K562 (cell line): ENCODE results near the gene ATF7IP. TPM values are rescaled to one million over a fixed set of nuclear protein-coding genes. Genes with fewer than 3 reads are reported as not detected.

Experiments
- ATAC-seq: fragments of 200-7000 bp; cut with Tn5 transposase; 3 replicates; pipeline ENCODE4 v1.9.1; 2020; ENCODE audit warnings: moderate library complexity
- BruUV-seq: library from RNA; stranded (reverse); fragments of 400-500 nt; replicated peaks from 2 replicates; lab custom pipeline; 2021; lab: Mats Ljungman, UMichigan
- CTCF ChIA-PET: fragments of 300-600 bp; formaldehyde crosslinking; extraction: SDS; loops from one replicate; lab custom pipeline; 2021; ENCODE audit warnings: low intra/inter-chr PET ratio; lab: Yijun Ruan, JAX
- POLR2A ChIA-PET: fragments of 300-600, 350-650 bp; sonication (Branson Sonifier 250); formaldehyde crosslinking; extraction: SDS; loops from one replicate; lab custom pipeline; 2021; ENCODE audit warnings: antibody characterized with exemption, inconsistent platforms; lab: Yijun Ruan, JAX
- DNase-seq, 4 experiments: peaks; one replicate each; pipeline versions ENCODE4 v3.0.0 to v3.0.0-alpha.2; 2011 to 2018; ENCODE audit warnings: low spot score in 3 of 4, mixed read lengths in 3 of 4; ENCODE audit errors: extremely low read depth in 1 of 4
- FAIRE-seq: peaks from 2 replicates; lab custom pipeline; 2011; peaks lifted over from hg19 to GRCh38; lab: Jason Lieb, UNC
- H2AFZ ChIP-seq: 2 replicates; pipeline ENCODE4 v1.6.0; 2011; ENCODE audit warnings: low read depth, low read length, control low read depth, inconsistent platforms
- H3K27ac ChIP-seq: fragments of 200-600 bp; 3 replicates; pipeline ENCODE4 v1.8.0; 2011; ENCODE audit warnings: low read depth, mild to moderate bottlenecking, control low read depth, inconsistent platforms, low read length, moderate library complexity, mixed read lengths; ENCODE audit errors: extremely low read depth
- H3K27me3 ChIP-seq, 2 experiments: fragments of 300-600 bp in 1 of 2; 2 replicates in 1 of 2; 3 replicates in 1 of 2; pipeline versions ENCODE4 v1.6.0 to v1.8.0; 2011; ENCODE audit warnings: inconsistent platforms in 2 of 2, low read length in 2 of 2, mild to moderate bottlenecking in 1 of 2, mixed read lengths in 1 of 2, moderate library complexity in 1 of 2; ENCODE audit not compliant: control insufficient read depth in 2 of 2, insufficient read depth in 2 of 2
- H3K36me3 ChIP-seq: fragments of 300-600 bp; 3 replicates; pipeline ENCODE4 v1.8.0; 2011; ENCODE audit warnings: mild to moderate bottlenecking, low read length, inconsistent platforms; ENCODE audit not compliant: control insufficient read depth, insufficient read depth
- H3K4me1 ChIP-seq, 2 experiments: fragments of 200-600 bp in 1 of 2; replicated peaks in 1 of 2; 2 replicates in 1 of 2; 3 replicates in 1 of 2; pipeline versions ENCODE4 v1.5.1 to v1.8.0; 2011; ENCODE audit warnings: inconsistent platforms in 2 of 2, low read length in 2 of 2, mild to moderate bottlenecking in 1 of 2, mixed read lengths in 1 of 2, moderate library complexity in 1 of 2; ENCODE audit not compliant: control insufficient read depth in 2 of 2, insufficient read depth in 2 of 2
- H3K4me2 ChIP-seq: 2 replicates; pipeline ENCODE4 v1.6.1; 2011; ENCODE audit warnings: low read length, control low read depth, inconsistent platforms, mixed read lengths; ENCODE audit not compliant: insufficient read depth
- H3K4me3 ChIP-seq: fragments of 200-600 bp; sonication (generic), shearing (Covaris generic); 2 replicates; pipeline ENCODE4 v1.5.1; 2016; ENCODE audit warnings: control low read depth, inconsistent platforms
- H3K79me2 ChIP-seq: fragments of 200-600 bp; 3 replicates; pipeline ENCODE4 v1.8.0; 2011; ENCODE audit warnings: low read length, inconsistent platforms; ENCODE audit not compliant: control insufficient read depth, insufficient read depth
- H3K9ac ChIP-seq, 2 experiments: 2 replicates each; pipeline versions ENCODE4 v1.6.0 to v1.6.1; 2011; ENCODE audit warnings: low read depth in 2 of 2, low read length in 2 of 2, control low read depth in 1 of 2, inconsistent platforms in 1 of 2, mild to moderate bottlenecking in 1 of 2, mixed read lengths in 1 of 2; ENCODE audit not compliant: insufficient read depth in 1 of 2
- H3K9me1 ChIP-seq: one replicate; pipeline ENCODE4 v1.6.0; 2011; ENCODE audit warnings: inconsistent platforms, mild to moderate bottlenecking, low read length, moderate library complexity; ENCODE audit not compliant: control insufficient read depth, insufficient read depth
- H3K9me3 ChIP-seq: replicated peaks from 2 replicates; pipeline ENCODE4 v1.5.1; 2011; ENCODE audit warnings: low read depth, low read length, inconsistent platforms; ENCODE audit not compliant: control insufficient read depth, insufficient read depth
- H4K20me1 ChIP-seq: replicated peaks from 2 replicates; pipeline ENCODE4 v1.6.1; 2011; ENCODE audit warnings: low read length, inconsistent platforms, mixed read lengths; ENCODE audit not compliant: control insufficient read depth, insufficient read depth
- CCNT2 ChIP-seq: IDR thresholded peaks from 2 replicates; pipeline ENCODE4 v1.6.1; 2011; ENCODE audit warnings: borderline replicate concordance, low read depth, mild to moderate bottlenecking, moderate library complexity, mixed read lengths, low read length; ENCODE audit not compliant: insufficient read length; ENCODE audit errors: extremely low read depth
- CEBPB ChIP-seq: fragments of 450-650 bp; IDR thresholded peaks from 2 replicates; pipeline ENCODE4 v1.6.1; 2016; ENCODE audit warnings: missing genetic modification characterization, missing compliant biosample characterization
- MAFG ChIP-seq: fragments of 450-650 bp; conservative IDR thresholded peaks from 2 replicates; pipeline ENCODE4 v1.6.1; 2016; ENCODE audit warnings: missing genetic modification characterization, missing compliant biosample characterization
- MCM2 ChIP-seq: fragments of 450-650 bp; IDR thresholded peaks from 2 replicates; pipeline ENCODE4 v1.6.1; 2017; ENCODE audit warnings: low read depth, mild to moderate bottlenecking
- MECOM ChIP-seq: fragments of 250-450 bp; sonication (Bioruptor Pico); IDR thresholded peaks from 2 replicates; pipeline ENCODE4 v1.8.0; 2022; ENCODE audit warnings: inconsistent platforms
- NFRKB ChIP-seq: fragments of 450-650 bp; IDR thresholded peaks from 2 replicates; pipeline ENCODE4 v1.6.1; 2016; ENCODE audit warnings: low read depth
- TSHZ1 ChIP-seq: fragments of 250-450 bp; sonication (Bioruptor Pico); IDR thresholded peaks from 2 replicates; pipeline ENCODE4 v1.4.0; 2020; ENCODE audit warnings: mild to moderate bottlenecking, moderate library complexity
- ZNF274 ChIP-seq: IDR thresholded peaks from 2 replicates; pipeline ENCODE4 v1.6.1; 2011; ENCODE audit warnings: low read depth, mild to moderate bottlenecking, low read length, moderate library complexity, borderline replicate concordance
- ZNF347 ChIP-seq: fragments of 450-650 bp; formaldehyde crosslinking; IDR thresholded peaks from 2 replicates; pipeline ENCODE4 v1.4.0; 2020; ENCODE audit warnings: low read depth, mild to moderate bottlenecking, moderate library complexity
- in situ Hi-C: fragments of 300-500 bp; cut with MboI; formaldehyde crosslinking; loops from 4 replicates; pipeline ENCODE4 v1.15.0; 2018; ENCODE audit warnings: inconsistent platforms, mixed read lengths
- intact Hi-C: fragments of 100-400 bp; cut with micrococcal nuclease; formaldehyde crosslinking; loops from 2 replicates; pipeline ENCODE4 v1.14.2; 2022
- polyA plus RNA-seq, 8 experiments: library from polyadenylated mRNA; depleted of rRNA in 4 of 8; stranded (reverse) in 5 of 8; unstranded in 3 of 8; fragments of >200 nt; fragmentation: Nextera tagmentation in 2 of 8; fragmentation: Illumina TruSeq in 1 of 8; extraction: Ambion mirVana in 2 of 8; extraction: Trizol in 1 of 8; gene quantifications; 2 replicates each; pipeline versions ENCODE4 v1.2.1 to v1.2.3, GENCODE V29; 2011 to 2014; ENCODE audit warnings: inconsistent platforms in 1 of 8, missing spikeins in 1 of 8
- total RNA-seq, 7 experiments: library from RNA; depleted of rRNA in 6 of 7; stranded (reverse); fragments of >200 nt in 6 of 7; fragmentation: Illumina TruSeq in 2 of 7; extraction: Trizol in 2 of 7; gene quantifications; 2 replicates each; pipeline versions ENCODE4 v1.2.1 to v1.2.3, GENCODE V29; 2011 to 2021; ENCODE audit warnings: low replicate concordance in 1 of 7

ATF7IP gene
- total and polyA plus RNA-seq, 9 of the 15 experiments (the other 6 are each of a cell fraction or from before 2014, with no cell fraction given), result 2.8 to 27.1 (median 11.0) TPM

GRCh38 chr12:14450479-14450878, 85.0 kb downstream of the ATF7IP start:
- H3K4me2 ChIP-seq, result no peak overlapping the region
- no peaks in the 10 kb centered on the region for H3K4me1 ChIP-seq
- H3K4me3 ChIP-seq, result no peak overlapping the region
- H3K27ac ChIP-seq, result no peak overlapping the region
- POLR2A ChIA-PET, result no interaction called here
- peaks cover 10% of the 10 kb centered on the region; the same call in 2 of the 3 replicates for H3K79me2 ChIP-seq
- no peak overlapping the region for H3K9ac ChIP-seq
- no peaks in the 10 kb centered on the region for H3K9me3 ChIP-seq
- TF ChIP-seq NFRKB, result no peak
- TF ChIP-seq ZNF274, result no peak
- TF ChIP-seq MECOM (CRISPR knock-in tag), result no peak
- TF ChIP-seq CEBPB, result no peak
- no peak for TF ChIP-seq MAFG
- TF ChIP-seq TSHZ1 (CRISPR knock-in tag), result no peak
- TF ChIP-seq ZNF347 (CRISPR knock-in tag), result no peak
- no peak for TF ChIP-seq CCNT2
- no peak for TF ChIP-seq MCM2
- TF ChIP-seq, all 486 proteins: peak for 0
- no peak overlapping the region for H2AFZ ChIP-seq
- intact Hi-C loops (loop anchor here (5.0 kb wide), 1 partner anchor 263 kb away; no protein-coding TSS in a partner anchor), in situ Hi-C loops (no loop called here)
- CTCF ChIA-PET, result no interaction called here
- no TSS peak for BruUV-seq
- H4K20me1 ChIP-seq, result no peaks in the 10 kb centered on the region
- FAIRE-seq (no peak), ATAC-seq (no peak), DNase-seq (no peak)
- H3K9me1 ChIP-seq, result no peaks in the 10 kb centered on the region
- peaks cover 21% of the 10 kb centered on the region; the same call in 2 of the 3 replicates for H3K36me3 ChIP-seq
- H3K27me3 ChIP-seq, result no peaks in the 10 kb centered on the region
